K562 (cell line): ENCODE measurements around the gene LAMA2. TPM values are rescaled to one million over a fixed set of nuclear protein-coding genes. Genes with fewer than 3 reads are reported as not detected.

Source experiments
- ATAC-seq: fragments of 200-7000 bp; cut with Tn5 transposase; 3 replicates; pipeline ENCODE4 v1.9.1; 2020; ENCODE audit warnings: moderate library complexity
- BruUV-seq: library from RNA; stranded (reverse); fragments of 400-500 nt; replicated peaks from 2 replicates; lab custom pipeline; 2021; lab: Mats Ljungman, UMichigan
- CTCF ChIA-PET: fragments of 300-600 bp; formaldehyde crosslinking; extraction: SDS; loops from one replicate; lab custom pipeline; 2021; ENCODE audit warnings: low intra/inter-chr PET ratio; lab: Yijun Ruan, JAX
- POLR2A ChIA-PET: fragments of 300-600, 350-650 bp; sonication (Branson Sonifier 250); formaldehyde crosslinking; extraction: SDS; loops from one replicate; lab custom pipeline; 2021; ENCODE audit warnings: antibody characterized with exemption, inconsistent platforms; lab: Yijun Ruan, JAX
- DNase-seq, 4 experiments: peaks; one replicate each; pipeline versions ENCODE4 v3.0.0 to v3.0.0-alpha.2; 2011 to 2018; ENCODE audit warnings: low spot score in 3 of 4, mixed read lengths in 3 of 4; ENCODE audit errors: extremely low read depth in 1 of 4
- FAIRE-seq: peaks from 2 replicates; lab custom pipeline; 2011; peaks lifted over from hg19 to GRCh38; lab: Jason Lieb, UNC
- H2AFZ ChIP-seq: 2 replicates; pipeline ENCODE4 v1.6.0; 2011; ENCODE audit warnings: low read depth, low read length, control low read depth, inconsistent platforms
- H3K27ac ChIP-seq: fragments of 200-600 bp; 3 replicates; pipeline ENCODE4 v1.8.0; 2011; ENCODE audit warnings: low read depth, mild to moderate bottlenecking, control low read depth, inconsistent platforms, low read length, moderate library complexity, mixed read lengths; ENCODE audit errors: extremely low read depth
- H3K27me3 ChIP-seq, 2 experiments: fragments of 300-600 bp in 1 of 2; 2 replicates in 1 of 2; 3 replicates in 1 of 2; pipeline versions ENCODE4 v1.6.0 to v1.8.0; 2011; ENCODE audit warnings: inconsistent platforms in 2 of 2, low read length in 2 of 2, mild to moderate bottlenecking in 1 of 2, mixed read lengths in 1 of 2, moderate library complexity in 1 of 2; ENCODE audit not compliant: control insufficient read depth in 2 of 2, insufficient read depth in 2 of 2
- H3K36me3 ChIP-seq: fragments of 300-600 bp; 3 replicates; pipeline ENCODE4 v1.8.0; 2011; ENCODE audit warnings: mild to moderate bottlenecking, low read length, inconsistent platforms; ENCODE audit not compliant: control insufficient read depth, insufficient read depth
- H3K4me1 ChIP-seq, 2 experiments: fragments of 200-600 bp in 1 of 2; replicated peaks in 1 of 2; 2 replicates in 1 of 2; 3 replicates in 1 of 2; pipeline versions ENCODE4 v1.5.1 to v1.8.0; 2011; ENCODE audit warnings: inconsistent platforms in 2 of 2, low read length in 2 of 2, mild to moderate bottlenecking in 1 of 2, mixed read lengths in 1 of 2, moderate library complexity in 1 of 2; ENCODE audit not compliant: control insufficient read depth in 2 of 2, insufficient read depth in 2 of 2
- H3K4me2 ChIP-seq: 2 replicates; pipeline ENCODE4 v1.6.1; 2011; ENCODE audit warnings: low read length, control low read depth, inconsistent platforms, mixed read lengths; ENCODE audit not compliant: insufficient read depth
- H3K4me3 ChIP-seq: fragments of 200-600 bp; sonication (generic), shearing (Covaris generic); 2 replicates; pipeline ENCODE4 v1.5.1; 2016; ENCODE audit warnings: control low read depth, inconsistent platforms
- H3K79me2 ChIP-seq: fragments of 200-600 bp; 3 replicates; pipeline ENCODE4 v1.8.0; 2011; ENCODE audit warnings: low read length, inconsistent platforms; ENCODE audit not compliant: control insufficient read depth, insufficient read depth
- H3K9ac ChIP-seq, 2 experiments: 2 replicates each; pipeline versions ENCODE4 v1.6.0 to v1.6.1; 2011; ENCODE audit warnings: low read depth in 2 of 2, low read length in 2 of 2, control low read depth in 1 of 2, inconsistent platforms in 1 of 2, mild to moderate bottlenecking in 1 of 2, mixed read lengths in 1 of 2; ENCODE audit not compliant: insufficient read depth in 1 of 2
- H3K9me1 ChIP-seq: one replicate; pipeline ENCODE4 v1.6.0; 2011; ENCODE audit warnings: inconsistent platforms, mild to moderate bottlenecking, low read length, moderate library complexity; ENCODE audit not compliant: control insufficient read depth, insufficient read depth
- H3K9me3 ChIP-seq: replicated peaks from 2 replicates; pipeline ENCODE4 v1.5.1; 2011; ENCODE audit warnings: low read depth, low read length, inconsistent platforms; ENCODE audit not compliant: control insufficient read depth, insufficient read depth
- H4K20me1 ChIP-seq: replicated peaks from 2 replicates; pipeline ENCODE4 v1.6.1; 2011; ENCODE audit warnings: low read length, inconsistent platforms, mixed read lengths; ENCODE audit not compliant: control insufficient read depth, insufficient read depth
- MGA ChIP-seq: fragments of 450-650 bp; IDR thresholded peaks from 2 replicates; pipeline ENCODE4 v1.6.1; 2016; ENCODE audit warnings: mild to moderate bottlenecking, moderate library complexity
- RREB1 ChIP-seq: fragments of 250-450 bp; sonication (Bioruptor Pico); IDR thresholded peaks from 2 replicates; pipeline ENCODE4 v1.4.0; 2020
- WGBS: fragments of 100-300 bp; shearing (Covaris generic); methylation state at CpG from one replicate; pipeline ENCODE4 v1.1.6; 2016; ENCODE audit warnings: low coverage, mixed read lengths; ENCODE audit not compliant: insufficient coverage; ENCODE audit errors: missing lambda C conversion rate; 5-methylcytosine and 5-hydroxymethylcytosine counted together
- in situ Hi-C: fragments of 300-500 bp; cut with MboI; formaldehyde crosslinking; loops from 4 replicates; pipeline ENCODE4 v1.15.0; 2018; ENCODE audit warnings: inconsistent platforms, mixed read lengths
- intact Hi-C: fragments of 100-400 bp; cut with micrococcal nuclease; formaldehyde crosslinking; loops from 2 replicates; pipeline ENCODE4 v1.14.2; 2022
- polyA plus RNA-seq, 8 experiments: library from polyadenylated mRNA; depleted of rRNA in 4 of 8; stranded (reverse) in 5 of 8; unstranded in 3 of 8; fragments of >200 nt; fragmentation: Nextera tagmentation in 2 of 8; fragmentation: Illumina TruSeq in 1 of 8; extraction: Ambion mirVana in 2 of 8; extraction: Trizol in 1 of 8; gene quantifications; 2 replicates each; pipeline versions ENCODE4 v1.2.1 to v1.2.3, GENCODE V29; 2011 to 2014; ENCODE audit warnings: inconsistent platforms in 1 of 8, missing spikeins in 1 of 8
- total RNA-seq, 7 experiments: library from RNA; depleted of rRNA in 6 of 7; stranded (reverse); fragments of >200 nt in 6 of 7; fragmentation: Illumina TruSeq in 2 of 7; extraction: Trizol in 2 of 7; gene quantifications; 2 replicates each; pipeline versions ENCODE4 v1.2.1 to v1.2.3, GENCODE V29; 2011 to 2021; ENCODE audit warnings: low replicate concordance in 1 of 7

The LAMA2 gene
- total and polyA plus RNA-seq, 9 of the 15 experiments (the other 6 are each of a cell fraction or from before 2014, with no cell fraction given) = 0.04 to 1.5 (median 0.36) TPM

GRCh38 chr6:129440691-129441090 is 557.8 kb downstream of the LAMA2 start (continued):
- TF ChIP-seq RREB1 = no peak
- TF ChIP-seq, all 486 proteins: peak for 12

GRCh38 chr6:129444683-129445082 is 561.7 kb downstream of the LAMA2 start:
- ChIA-PET CTCF (no interaction called here), POLR2A (no interaction called here)
- no peak for FAIRE-seq
- BruUV-seq = no TSS peak
- Histone ChIP-seq H3K79me2 (no peaks in the 10 kb centered on the region), H3K9me3 (no peaks in the 10 kb centered on the region), H3K4me1 (no peaks in the 10 kb centered on the region), H3K9me1 (no peaks in the 10 kb centered on the region), H3K36me3 (no peaks in the 10 kb centered on the region), H2AFZ (no peak overlapping the region), H3K27ac (no peak overlapping the region), H3K4me2 (no peak overlapping the region), H4K20me1 (no peaks in the 10 kb centered on the region), H3K9ac (no peak overlapping the region), H3K27me3 (no peaks in the 10 kb centered on the region), H3K4me3 (no peak overlapping the region)
- no peak for ATAC-seq
- intact Hi-C loops = no loop called here
- WGBS = 5% methylated on average over 3 of the region's 3 CpGs
- DNase-seq = no peak
- in situ Hi-C loops = no loop called here
- no peak for TF ChIP-seq MGA
